Esophagus squamous epithelium (tissue), 5 donors: ENCODE results near the gene CD44. TPM values are rescaled to one million over a fixed set of nuclear protein-coding genes. Genes with fewer than 3 reads are reported as not detected.

ENCODE experiments used
- DNase-seq: peaks from one replicate; lab custom pipeline; 2025; lab: John Stamatoyannopoulos, UW
- H3K27ac ChIP-seq, 4 donors: fragments of 200-600 bp; sonication (generic); one replicate each; pipeline ENCODE4 v1.5.1; 2016 to 2019; ENCODE audit warnings: mild to moderate bottlenecking in 1 of 4
- H3K27me3 ChIP-seq, 4 donors: fragments of 200-600 bp; sonication (generic); 1 replicate in 3 of 4; 2 replicates in 1 of 4; pipeline versions ENCODE4 v1.5.1 to v1.6.0; 2017 to 2021; ENCODE audit warnings: antibody characterized with exemption in 1 of 4
- H3K36me3 ChIP-seq, 3 donors: fragments of 200-600 bp; sonication (generic); one replicate each; pipeline ENCODE4 v1.5.1; 2016 to 2019
- H3K4me1 ChIP-seq, 3 donors: fragments of 200-600 bp; sonication (generic); one replicate each; pipeline ENCODE4 v1.5.1; 2017 to 2019
- H3K4me3 ChIP-seq, 4 donors: fragments of 200-600 bp; sonication (generic); 1 replicate in 3 of 4; 2 replicates in 1 of 4; pipeline ENCODE4 v1.5.1; 2016 to 2019; ENCODE audit warnings: mild to moderate bottlenecking in 2 of 4, moderate library complexity in 1 of 4
- H3K9me3 ChIP-seq, 3 donors: fragments of 200-600 bp; sonication (generic); one replicate each; pipeline ENCODE4 v1.5.1; 2016 to 2019
- POLR2A ChIP-seq, 4 donors: fragments of 450-650 bp; IDR thresholded peaks; one replicate each; pipeline ENCODE4 v1.6.1; 2017; ENCODE audit warnings: antibody characterized with exemption in 4 of 4, mild to moderate bottlenecking in 4 of 4, moderate library complexity in 3 of 4
- WGBS, 2 donors: methylation state at CpG; one replicate each; pipeline ENCODE4 v1.1.5; 2018; 5-methylcytosine and 5-hydroxymethylcytosine counted together
- intact Hi-C: fragments of 100-400 bp; cut with DNase I; formaldehyde crosslinking; loops from one replicate; pipeline ENCODE4 v1.15.0; 2022
- total RNA-seq, 4 donors: library from RNA; depleted of rRNA; stranded (reverse); fragments of >200 nt; gene quantifications; one replicate each; pipeline ENCODE4 v1.1.0, GENCODE V29; 2016
- TF ChIP-seq, protein P1 (sequence below), 6 experiments: fragments of 450-650 bp in 4 of 6; fragments of 200-600 bp in 2 of 6; sonication (generic) in 2 of 6; IDR thresholded peaks; one replicate each; pipeline ENCODE4 v1.5.1; 2016 to 2019; ENCODE audit warnings: antibody characterized with exemption in 6 of 6, mild to moderate bottlenecking in 4 of 6, moderate library complexity in 4 of 6
- donor health status: DM: yes; HTN: yes; CAD: no.

Gene CD44
- total RNA-seq, 4 donors from 2014 or later = 418 to 565 (median 463) TPM

GRCh38 chr11:35116245-35116644 is 22.7 kb upstream of the CD44 start:
- TF ChIP-seq POLR2A (IDR thresholded peaks at IDR 0.05) = no peak
- TF ChIP-seq, protein P1, sequence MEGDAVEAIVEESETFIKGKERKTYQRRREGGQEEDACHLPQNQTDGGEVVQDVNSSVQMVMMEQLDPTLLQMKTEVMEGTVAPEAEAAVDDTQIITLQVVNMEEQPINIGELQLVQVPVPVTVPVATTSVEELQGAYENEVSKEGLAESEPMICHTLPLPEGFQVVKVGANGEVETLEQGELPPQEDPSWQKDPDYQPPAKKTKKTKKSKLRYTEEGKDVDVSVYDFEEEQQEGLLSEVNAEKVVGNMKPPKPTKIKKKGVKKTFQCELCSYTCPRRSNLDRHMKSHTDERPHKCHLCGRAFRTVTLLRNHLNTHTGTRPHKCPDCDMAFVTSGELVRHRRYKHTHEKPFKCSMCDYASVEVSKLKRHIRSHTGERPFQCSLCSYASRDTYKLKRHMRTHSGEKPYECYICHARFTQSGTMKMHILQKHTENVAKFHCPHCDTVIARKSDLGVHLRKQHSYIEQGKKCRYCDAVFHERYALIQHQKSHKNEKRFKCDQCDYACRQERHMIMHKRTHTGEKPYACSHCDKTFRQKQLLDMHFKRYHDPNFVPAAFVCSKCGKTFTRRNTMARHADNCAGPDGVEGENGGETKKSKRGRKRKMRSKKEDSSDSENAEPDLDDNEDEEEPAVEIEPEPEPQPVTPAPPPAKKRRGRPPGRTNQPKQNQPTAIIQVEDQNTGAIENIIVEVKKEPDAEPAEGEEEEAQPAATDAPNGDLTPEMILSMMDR (IDR thresholded peaks at IDR 0.05) = no peak
- no peak for DNase-seq
- intact Hi-C loops = loop anchor here (10.0 kb wide), 1 partner anchor 111 kb away; no protein-coding TSS in a partner anchor
- H3K27ac ChIP-seq = peak overlapping the region; percentile 38 to 80 (median 62)
- H3K36me3 ChIP-seq = no peaks in the 10 kb centered on the region
- no peaks in the 10 kb centered on the region for H3K9me3 ChIP-seq
- H3K4me1 ChIP-seq = peaks cover 28 to 58% (median 36%) of the 10 kb centered on the region in 3 donors
- 0 to 31% methylated on average over 2 to 5 of the region's 5 CpGs for WGBS, 2 donors
- no peaks in the 10 kb centered on the region for H3K27me3 ChIP-seq
- H3K4me3 ChIP-seq = no peak overlapping the region

DNA sequence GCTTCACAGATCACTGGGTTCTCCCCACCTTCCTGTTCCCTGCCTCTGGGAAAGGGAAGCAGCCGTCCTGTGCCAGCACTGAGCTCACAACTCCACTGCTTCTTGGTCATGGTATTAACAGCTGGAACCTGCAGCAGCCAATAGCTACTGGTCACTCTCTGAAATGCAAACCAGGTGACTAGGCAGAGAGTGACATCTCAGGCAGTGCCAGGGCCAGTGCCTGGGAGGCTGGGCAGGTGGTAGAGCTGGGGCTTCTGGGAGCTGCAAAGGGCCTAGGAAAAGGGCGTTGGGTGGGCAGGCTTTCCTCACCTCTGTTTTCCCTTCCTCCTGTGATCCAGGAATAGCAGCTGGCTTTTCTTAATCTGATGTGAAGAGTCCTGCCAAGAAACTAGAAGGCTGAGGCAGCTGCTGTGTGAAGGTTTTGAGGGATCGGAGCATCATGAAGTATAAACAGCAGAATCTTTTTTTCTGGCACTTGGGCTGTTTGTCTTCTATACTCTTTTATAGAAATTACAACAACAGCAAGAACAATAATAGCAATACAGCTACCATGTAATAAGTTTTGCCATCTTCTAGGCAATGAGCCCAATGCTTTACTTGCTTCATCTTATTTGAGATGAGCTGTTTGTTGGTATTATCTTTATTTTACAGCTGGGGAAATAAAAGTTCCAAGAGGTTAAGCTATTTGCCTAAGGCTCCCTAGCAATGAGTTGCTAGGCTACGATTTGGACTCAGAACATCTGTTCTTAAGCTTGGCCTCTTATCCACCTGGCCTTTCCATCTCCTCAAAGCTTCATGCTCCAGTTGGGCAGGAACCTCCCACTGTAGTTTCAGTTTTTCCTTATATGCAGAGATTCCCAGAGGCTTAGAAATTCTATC is 22.0 kb upstream of the CD44 start:
- Histone ChIP-seq H3K4me1 (peaks cover 20 to 50% (median 30%) of the 10 kb centered on the region in 3 donors), H3K9me3 (no peaks in the 10 kb centered on the region), H3K36me3 (no peaks in the 10 kb centered on the region), H3K27me3 (no peaks in the 10 kb centered on the region), H3K27ac (peak overlapping the region; percentile 38 to 80 (median 62)), H3K4me3 (no peak overlapping the region)
- intact Hi-C loops = loop anchor here (10.0 kb wide), 1 partner anchor 112 kb away; no protein-coding TSS in a partner anchor
- 30 to 38% methylated on average over 2 to 4 of the region's 4 CpGs for WGBS, 2 donors
- TF ChIP-seq, protein P1 (IDR thresholded peaks at IDR 0.05) = no peak
- TF ChIP-seq POLR2A (IDR thresholded peaks at IDR 0.05) = no peak
- DNase-seq = no peak

- Histone ChIP-seq H3K27me3 (no peaks in the 10 kb centered on the region), H3K36me3 (no peaks in the 10 kb centered on the region), H3K4me3 (no peak overlapping the region), H3K4me1 (peaks cover 13 to 37% (median 30%) of the 10 kb centered on the region in 3 donors), H3K9me3 (no peaks in the 10 kb centered on the region), H3K27ac (no peak overlapping the region)
- intact Hi-C loops = loop anchor here (10.0 kb wide), 1 partner anchor 114 kb away; no protein-coding TSS in a partner anchor
- 84 to 95% methylated on average over 4 of the region's 4 CpGs for WGBS, 2 donors
- no peak for TF ChIP-seq POLR2A (IDR thresholded peaks at IDR 0.05)
- TF ChIP-seq, protein P1 (IDR thresholded peaks at IDR 0.05) = no peak
- no peak for DNase-seq
These were observed 20.1 kb upstream of the CD44 start for GRCh38 chr11:35118906-35119305.

- Histone ChIP-seq H3K27me3 (no peaks in the 10 kb centered on the region), H3K36me3 (no peaks in the 10 kb centered on the region), H3K4me1 (peaks cover 6 to 15% (median 11%) of the 10 kb centered on the region in 3 donors), H3K4me3 (no peak overlapping the region), H3K27ac (no peak overlapping the region), H3K9me3 (no peaks in the 10 kb centered on the region)
- WGBS, 2 donors = 67 to 82% methylated on average over 2 of the region's 2 CpGs
- no peak for DNase-seq
- TF ChIP-seq POLR2A (IDR thresholded peaks at IDR 0.05) = no peak
- TF ChIP-seq, protein P1 (IDR thresholded peaks at IDR 0.05) = no peak
- intact Hi-C loops = no loop called here
These were observed 17.6 kb upstream of the CD44 start for GRCh38 chr11:35121326-35121865.

GRCh38 chr11:35122308-35122707 is 16.7 kb upstream of the CD44 start:
- no peak for DNase-seq
- Histone ChIP-seq H3K9me3 (no peaks in the 10 kb centered on the region), H3K27ac (no peak overlapping the region), H3K36me3 (no peaks in the 10 kb centered on the region), H3K4me1 (peaks cover 0 to 6% (median 2%) of the 10 kb centered on the region in 3 donors), H3K4me3 (no peak overlapping the region), H3K27me3 (no peaks in the 10 kb centered on the region)
- WGBS, 2 donors = 47 to 53% methylated on average over 1 of the region's 1 CpG
- intact Hi-C loops = no loop called here
- no peak for TF ChIP-seq POLR2A (IDR thresholded peaks at IDR 0.05)
